H1 (cell line): ENCODE measurements around the gene MTM1. TPM values are rescaled to one million over a fixed set of nuclear protein-coding genes. Genes with fewer than 3 reads are reported as not detected.

Experiments
- CTCF ChIA-PET: fragments of 300-600 bp; sonication (Branson Sonifier 250); formaldehyde crosslinking; loops from one replicate; lab custom pipeline; 2021; ENCODE audit not compliant: partially characterized antibody; lab: Charles Lee
- POLR2A ChIA-PET: fragments of 300-600 bp; sonication (Branson Sonifier 250); formaldehyde crosslinking; loops from one replicate; lab custom pipeline; 2021; ENCODE audit warnings: inconsistent platforms; ENCODE audit not compliant: partially characterized antibody; lab: Charles Lee
- DNase-seq, 2 experiments: peaks; one replicate each; pipeline versions ENCODE4 v3.0.0 to v3.0.0-alpha.2; 2010 to 2022; ENCODE audit warnings: low spot score in 2 of 2, low read depth in 1 of 2, mixed read lengths in 1 of 2
- FAIRE-seq: peaks from 2 replicates; lab custom pipeline; 2011; peaks lifted over from hg19 to GRCh38; lab: Jason Lieb, UNC
- H2AFZ ChIP-seq: 2 replicates; pipeline ENCODE4 v1.8.1; 2012; ENCODE audit warnings: low read length, inconsistent platforms
- H2AK5ac ChIP-seq: 2 replicates; pipeline ENCODE4 v1.6.1; 2013; ENCODE audit warnings: low read depth, low read length
- H2BK120ac ChIP-seq: replicated peaks from 2 replicates; pipeline ENCODE3; 2013; ENCODE audit warnings: low read depth, low read length, inconsistent platforms
- H2BK12ac ChIP-seq: 2 replicates; pipeline ENCODE4 v1.6.1; 2013; ENCODE audit warnings: low read depth, low read length
- H2BK15ac ChIP-seq: 2 replicates; pipeline ENCODE4 v1.6.1; 2013; ENCODE audit warnings: low read length
- H2BK20ac ChIP-seq: 2 replicates; pipeline ENCODE4 v1.6.1; 2013; ENCODE audit warnings: low read length
- H2BK5ac ChIP-seq: 2 replicates; pipeline ENCODE4 v1.6.1; 2013; ENCODE audit warnings: low read depth, low read length
- H3K14ac ChIP-seq: 2 replicates; pipeline ENCODE4 v1.6.1; 2013; ENCODE audit warnings: inconsistent platforms; ENCODE audit not compliant: insufficient read length
- H3K18ac ChIP-seq: 2 replicates; pipeline ENCODE4 v1.6.1; 2013; ENCODE audit warnings: low read length; ENCODE audit errors: extremely low read depth
- H3K23ac ChIP-seq: 2 replicates; pipeline ENCODE4 v1.6.1; 2013; ENCODE audit warnings: inconsistent platforms; ENCODE audit not compliant: insufficient read length
- H3K23me2 ChIP-seq: 2 replicates; pipeline ENCODE4 v1.6.1; 2013; ENCODE audit warnings: low read depth, low read length
- H3K27ac ChIP-seq: 2 replicates; pipeline ENCODE4 v1.6.1; 2011; ENCODE audit warnings: low read depth, low read length, inconsistent platforms
- H3K27me3 ChIP-seq, 4 experiments: replicated peaks in 1 of 4; 1 replicate in 1 of 4; 2 replicates in 3 of 4; pipeline versions ENCODE4 v1.6.1 to v1.8.1; 2011 to 2013; ENCODE audit warnings: low read length in 3 of 4, mild to moderate bottlenecking in 3 of 4, inconsistent platforms in 2 of 4, mixed read lengths in 2 of 4, moderate library complexity in 1 of 4; ENCODE audit not compliant: control insufficient read depth in 3 of 4, insufficient read depth in 3 of 4; ENCODE audit errors: extremely low read depth in 1 of 4
- H3K36me3 ChIP-seq, 4 experiments: 2 replicates each; pipeline versions ENCODE4 v1.6.1 to v1.8.1; 2011 to 2013; ENCODE audit warnings: mild to moderate bottlenecking in 4 of 4, low read length in 3 of 4, moderate library complexity in 2 of 4, control low read depth in 1 of 4, inconsistent platforms in 1 of 4; ENCODE audit not compliant: insufficient read depth in 4 of 4, control insufficient read depth in 2 of 4
- H3K4ac ChIP-seq: replicated peaks from 2 replicates; pipeline ENCODE3; 2013; ENCODE audit warnings: low read length, low read depth, mixed read lengths, inconsistent platforms; ENCODE audit not compliant: insufficient read length
- H3K4me1 ChIP-seq, 4 experiments: replicated peaks in 1 of 4; 1 replicate in 1 of 4; 2 replicates in 3 of 4; pipeline versions ENCODE4 v1.6.1 to v1.8.1; 2011 to 2013; ENCODE audit warnings: low read length in 3 of 4, inconsistent platforms in 2 of 4, mixed read lengths in 1 of 4; ENCODE audit not compliant: insufficient read depth in 4 of 4, control insufficient read depth in 3 of 4
- H3K4me2 ChIP-seq, 2 experiments: 2 replicates each; pipeline versions ENCODE4 v1.6.1 to v1.8.1; 2011 to 2013; ENCODE audit warnings: low read depth in 2 of 2, low read length in 2 of 2, control low read depth in 1 of 2, inconsistent platforms in 1 of 2, mild to moderate bottlenecking in 1 of 2; ENCODE audit not compliant: insufficient read depth in 1 of 2
- H3K4me3 ChIP-seq, 4 experiments: fragments of 200-600, 300-600 bp in 1 of 4; sonication (generic), shearing (Covaris generic), sonication (Bioruptor Twin) in 1 of 4; 2 replicates each; pipeline versions ENCODE4 v1.5.1 to v1.8.1; 2011 to 2016; ENCODE audit warnings: low read length in 4 of 4, low read depth in 3 of 4, control low read depth in 2 of 4, inconsistent platforms in 2 of 4, mild to moderate bottlenecking in 2 of 4, mixed read lengths in 1 of 4, moderate library complexity in 1 of 4; ENCODE audit not compliant: insufficient read depth in 2 of 4; ENCODE audit errors: extremely low read depth in 1 of 4
- H3K56ac ChIP-seq: replicated peaks from 2 replicates; pipeline ENCODE3; 2013; ENCODE audit warnings: low read depth, mild to moderate bottlenecking, mixed read lengths, low read length, inconsistent platforms; ENCODE audit not compliant: insufficient read length
- H3K79me1 ChIP-seq: 2 replicates; pipeline ENCODE4 v1.6.1; 2013; ENCODE audit warnings: low read depth, low read length, control low read depth
- H3K79me2 ChIP-seq, 2 experiments: 2 replicates each; pipeline versions ENCODE4 v1.6.1 to v1.8.1; 2012 to 2013; ENCODE audit warnings: low read length in 2 of 2, mild to moderate bottlenecking in 2 of 2, inconsistent platforms in 1 of 2; ENCODE audit not compliant: insufficient read depth in 2 of 2, control insufficient read depth in 1 of 2
- H3K9ac ChIP-seq, 4 experiments: replicated peaks in 1 of 4; 1 replicate in 1 of 4; 2 replicates in 3 of 4; pipeline versions ENCODE4 v1.6.1 to v1.8.1; 2011 to 2013; ENCODE audit warnings: low read depth in 3 of 4, low read length in 3 of 4, control low read depth in 2 of 4, mild to moderate bottlenecking in 2 of 4, moderate library complexity in 2 of 4, inconsistent platforms in 1 of 4; ENCODE audit errors: extremely low read depth in 1 of 4
- H3K9me3 ChIP-seq, 2 experiments: 2 replicates each; pipeline versions ENCODE4 v1.6.1 to v1.8.1; 2012 to 2013; ENCODE audit warnings: mild to moderate bottlenecking in 2 of 2, moderate library complexity in 2 of 2, control low read depth in 1 of 2, inconsistent platforms in 1 of 2, low read depth in 1 of 2, low read length in 1 of 2, mixed read lengths in 1 of 2; ENCODE audit not compliant: insufficient read depth in 2 of 2
- H4K20me1 ChIP-seq, 2 experiments: replicated peaks in 1 of 2; 2 replicates each; pipeline versions ENCODE3 to v1.8.1; 2011 to 2013; ENCODE audit warnings: inconsistent platforms in 2 of 2, low read length in 2 of 2, mild to moderate bottlenecking in 1 of 2; ENCODE audit not compliant: insufficient read depth in 2 of 2, control insufficient read depth in 1 of 2
- H4K5ac ChIP-seq: 2 replicates; pipeline ENCODE4 v1.6.1; 2013; ENCODE audit warnings: low read length, low read depth, mixed read lengths, inconsistent platforms; ENCODE audit not compliant: insufficient read length
- H4K8ac ChIP-seq: 2 replicates; pipeline ENCODE4 v1.8.0; 2013; ENCODE audit warnings: mild to moderate bottlenecking, moderate library complexity, low read length, inconsistent platforms; ENCODE audit not compliant: insufficient read depth; ENCODE audit errors: extremely low read depth
- H4K91ac ChIP-seq: replicated peaks from 2 replicates; pipeline ENCODE3; 2013; ENCODE audit warnings: low read length, mixed read lengths, inconsistent platforms; ENCODE audit not compliant: insufficient read length
- BACH1 ChIP-seq: IDR thresholded peaks from 2 replicates; pipeline ENCODE4 v1.6.1; 2012; ENCODE audit warnings: low read length, improper control_type of control experiment
- BCL11A ChIP-seq, 2 experiments: IDR thresholded peaks; one replicate each; pipeline ENCODE4 v1.6.1; 2011; ENCODE audit warnings: low read depth in 2 of 2, low read length in 2 of 2, mild to moderate bottlenecking in 2 of 2
- CHD2 ChIP-seq: IDR thresholded peaks from 2 replicates; pipeline ENCODE4 v1.6.1; 2012; ENCODE audit warnings: low read length, improper control_type of control experiment
- EP300 ChIP-seq, 2 experiments: IDR thresholded peaks; 1 replicate in 1 of 2; 2 replicates in 1 of 2; pipeline ENCODE4 v1.6.1; 2011 to 2012; ENCODE audit warnings: low read depth in 2 of 2, low read length in 2 of 2, mild to moderate bottlenecking in 2 of 2, borderline replicate concordance in 1 of 2, inconsistent platforms in 1 of 2, moderate library complexity in 1 of 2
- GABPA ChIP-seq: IDR thresholded peaks from 2 replicates; pipeline ENCODE4 v1.6.1; 2011; ENCODE audit warnings: mild to moderate bottlenecking, low read length, moderate library complexity, borderline replicate concordance; ENCODE audit not compliant: insufficient read depth
- GTF2F1 ChIP-seq: IDR thresholded peaks from 2 replicates; pipeline ENCODE4 v1.6.1; 2012; ENCODE audit warnings: low read depth, low read length, improper control_type of control experiment, borderline replicate concordance
- JUN ChIP-seq: IDR thresholded peaks from 2 replicates; pipeline ENCODE4 v1.6.1; 2011; ENCODE audit warnings: low read depth, mild to moderate bottlenecking, improper control_type of control experiment, low read length
- PHF8 ChIP-seq: fragments of 200-600 bp; sonication (generic); conservative IDR thresholded peaks from 2 replicates; pipeline ENCODE4 v1.7.1; 2012; ENCODE audit warnings: low read depth, mild to moderate bottlenecking, inconsistent platforms, low read length, moderate library complexity
- POLR2AphosphoS5 ChIP-seq: IDR thresholded peaks from 2 replicates; pipeline ENCODE4 v1.6.1; 2011; ENCODE audit warnings: low read depth, low read length
- SIN3A ChIP-seq, 2 experiments: IDR thresholded peaks in 1 of 2; conservative IDR thresholded peaks in 1 of 2; 2 replicates each; pipeline ENCODE4 v1.6.1; 2011 to 2012; ENCODE audit warnings: low read length in 2 of 2, improper control_type of control experiment in 1 of 2, low read depth in 1 of 2, mild to moderate bottlenecking in 1 of 2
- SIRT6 ChIP-seq: IDR thresholded peaks from one replicate; pipeline ENCODE4 v1.7.1; 2012; ENCODE audit warnings: low read length, inconsistent platforms
- TAF1 ChIP-seq: IDR thresholded peaks from 2 replicates; pipeline ENCODE4 v1.6.1; 2011; ENCODE audit warnings: mild to moderate bottlenecking, low read depth, low read length
- TCF12 ChIP-seq: IDR thresholded peaks from 2 replicates; pipeline ENCODE4 v1.6.1; 2011; ENCODE audit warnings: low read depth, mild to moderate bottlenecking, low read length
- WGBS, 2 experiments: shearing (Covaris generic) in 1 of 2; methylation state at CpG; one replicate each; pipeline versions ENCODE4 v1.1.6 to v1.1.7; 2013 to 2015; ENCODE audit warnings: low lambda C conversion rate in 2 of 2, mixed read lengths in 2 of 2, inconsistent platforms in 1 of 2, low coverage in 1 of 2, missing lambda C conversion rate in 1 of 2; ENCODE audit not compliant: insufficient replicate concordance in 2 of 2, insufficient coverage in 1 of 2, insufficient read length in 1 of 2; ENCODE audit errors: extremely low coverage in 1 of 2, missing lambda C conversion rate in 1 of 2; 5-methylcytosine and 5-hydroxymethylcytosine counted together
- polyA plus RNA-seq, 7 experiments: library from polyadenylated mRNA; depleted of rRNA in 3 of 7; stranded (reverse) in 5 of 7; unstranded in 2 of 7; fragments of >200 nt in 5 of 7; fragments of 200-250 nt in 2 of 7; gene quantifications; 1 replicate in 5 of 7; 2 replicates in 1 of 7; 4 replicates in 1 of 7; pipeline versions ENCODE4 v1.2.1 to v1.2.3, GENCODE V29; 2011 to 2013; ENCODE audit warnings: missing spikeins in 2 of 7, mixed read lengths in 2 of 7
- total RNA-seq: library from RNA; stranded (reverse); fragmentation: NEBNext Ultra II Directional; extraction: Animal tissue kit (Norgen Biotek cat#: 25700); gene quantifications from 2 replicates; pipeline ENCODE4 v1.2.1, GENCODE V29; 2021
- TF ChIP-seq, protein P1 (sequence below): IDR thresholded peaks from 2 replicates; pipeline ENCODE4 v1.6.1; 2012; ENCODE audit warnings: inconsistent platforms

The MTM1 gene
- total and polyA plus RNA-seq, 2 of the 8 experiments (the other 6 are each of a cell fraction or from before 2014, with no cell fraction given): 2.3 to 8.4 TPM

DNA sequence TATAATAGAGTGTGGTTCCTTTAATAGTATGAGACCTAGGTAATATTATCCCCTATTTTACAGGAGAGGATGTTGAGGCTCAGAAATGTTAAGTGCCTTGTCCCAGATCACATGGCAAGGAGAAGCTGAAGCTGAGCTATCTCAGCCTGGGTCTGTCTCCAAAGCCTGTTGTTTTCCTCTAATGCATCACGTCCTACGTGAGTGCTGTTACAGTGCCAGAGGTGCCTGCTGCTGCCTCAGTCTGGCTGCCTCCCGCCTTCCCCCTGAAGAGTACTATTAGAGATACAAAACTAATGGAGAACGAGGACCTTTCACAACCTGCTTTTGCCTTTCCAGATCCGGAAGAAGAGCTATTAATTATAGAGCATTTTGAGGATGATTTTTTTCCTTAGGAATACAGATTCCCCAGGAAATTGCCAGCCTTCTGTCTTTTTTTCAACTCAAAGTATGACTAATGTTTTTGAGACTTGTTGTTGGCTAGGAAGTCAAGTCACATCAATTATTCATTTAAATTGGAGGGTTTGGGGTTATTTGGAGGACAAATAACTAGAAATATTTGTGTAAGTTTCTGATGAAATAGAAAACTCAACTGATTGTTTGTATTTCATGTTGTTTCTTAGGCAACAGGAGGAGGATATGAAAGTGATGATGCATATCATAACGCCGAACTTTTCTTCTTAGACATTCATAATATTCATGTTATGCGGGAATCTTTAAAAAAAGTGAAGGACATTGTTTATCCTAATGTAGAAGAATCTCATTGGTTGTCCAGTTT is 80.9 kb downstream of the MTM1 start:
- no peak overlapping the region for H3K4me2 ChIP-seq
- DNase-seq: no peak
- no peak overlapping the region for H3K23ac ChIP-seq
- no peak overlapping the region for H3K18ac ChIP-seq
- FAIRE-seq: no peak
- no peak overlapping the region for H3K4me3 ChIP-seq
- no peak overlapping the region for H3K4ac ChIP-seq
- no peak overlapping the region for H2BK20ac ChIP-seq
- ChIA-PET POLR2A (no interaction called here), CTCF (no interaction called here)
- H4K20me1 ChIP-seq: no peaks in the 10 kb centered on the region
- no peak overlapping the region for H3K27ac ChIP-seq
- H3K79me2 ChIP-seq: no peaks in the 10 kb centered on the region
- no peak overlapping the region for H4K91ac ChIP-seq
- no peaks in the 10 kb centered on the region for H3K9me3 ChIP-seq
- no peak overlapping the region for H2BK5ac ChIP-seq
- H2BK15ac ChIP-seq: no peak overlapping the region
- no peaks in the 10 kb centered on the region; a peak in 2 of 8 replicates for H3K36me3 ChIP-seq
- H3K14ac ChIP-seq: no peak overlapping the region
- H3K4me1 ChIP-seq: no peaks in the 10 kb centered on the region
- no peak overlapping the region for H2BK12ac ChIP-seq
- no peaks in the 10 kb centered on the region for H3K79me1 ChIP-seq
- H4K5ac ChIP-seq: no peak overlapping the region
- no peak overlapping the region for H4K8ac ChIP-seq
- H3K27me3 ChIP-seq: no peaks in the 10 kb centered on the region
- H3K23me2 ChIP-seq: no peaks in the 10 kb centered on the region
- H2BK120ac ChIP-seq: no peak overlapping the region
- H3K9ac ChIP-seq: no peak overlapping the region
- WGBS, 2 experiments: 87% methylated on average over 8 of the region's 8 CpGs; no CpG with 5 or more reads in 1 of the 2 experiments
- H2AK5ac ChIP-seq: no peak overlapping the region
- no peak overlapping the region for H3K56ac ChIP-seq
- no peak overlapping the region for H2AFZ ChIP-seq
- TF ChIP-seq PHF8: no peak
- no peak for TF ChIP-seq JUN
- no peak for TF ChIP-seq SIRT6
- no peak for TF ChIP-seq EP300 (IDR thresholded peaks at IDR 0.05; ENCODE audit: borderline replicate concordance in 1 of 2, low read depth in 2 of 2, low read length in 2 of 2)
- no peak for TF ChIP-seq CHD2
- no peak for TF ChIP-seq GTF2F1
- no peak for TF ChIP-seq POLR2AphosphoS5
- no peak for TF ChIP-seq BCL11A (IDR thresholded peaks at IDR 0.05; ENCODE audit: low read depth in 2 of 2, low read length in 2 of 2)
- TF ChIP-seq GABPA: no peak
- TF ChIP-seq TAF1: no peak
- TF ChIP-seq, protein P1, sequence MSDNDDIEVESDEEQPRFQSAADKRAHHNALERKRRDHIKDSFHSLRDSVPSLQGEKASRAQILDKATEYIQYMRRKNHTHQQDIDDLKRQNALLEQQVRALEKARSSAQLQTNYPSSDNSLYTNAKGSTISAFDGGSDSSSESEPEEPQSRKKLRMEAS: no peak
- TF ChIP-seq TCF12: no peak
- no peak for TF ChIP-seq SIN3A (conservative IDR thresholded peaks at IDR 0.05 in 1 of 2, IDR thresholded peaks at IDR 0.05 in 1 of 2; ENCODE audit: low read depth in 1 of 2, low read length in 2 of 2)
- TF ChIP-seq BACH1: no peak
